Measurements from ENCODE around the gene METTL2A.
A peak's percentile ranks its signal among the peaks of the same experiment; 100 is the strongest.
"Not testable (repeated sequence)": the region's sequence is repeated elsewhere in the genome, so short reads cannot be mapped to it uniquely, and the experiment has no call there.

- TF ChIP-seq CTCF (IDR thresholded peaks at IDR 0.05), result peak in 2 of 3 experiments; percentile 10 to 19
- TF ChIP-seq POLR2A (IDR thresholded peaks at IDR 0.05), result not testable (repeated sequence)
Measured at GRCh38 chr17:62423647-62424461, at the start of gene METTL2A.
